Hepatocyte (in vitro differentiated cells): ENCODE results near the gene MAST4.

Source experiments
- EZH2 ChIP-seq: fragments of 200-600 bp; sonication (generic); IDR thresholded peaks from 2 replicates; pipeline ENCODE4 v1.6.1; 2016; ENCODE audit warnings: antibody characterized with exemption, mild to moderate bottlenecking, borderline replicate concordance
- EZH2phosphoT487 ChIP-seq: fragments of 200-600 bp; sonication (generic); IDR thresholded peaks from one replicate; pipeline ENCODE4 v1.6.1; 2018; ENCODE audit warnings: antibody characterized with exemption, mild to moderate bottlenecking, low read depth, moderate library complexity; ENCODE audit not compliant: unreplicated experiment, severe bottlenecking
- TF ChIP-seq, protein P1 (sequence below): fragments of 200-600 bp; sonication (generic); IDR thresholded peaks from 2 replicates; pipeline ENCODE4 v1.5.1; 2016; ENCODE audit warnings: antibody characterized with exemption, mild to moderate bottlenecking; ENCODE audit not compliant: poor library complexity

DNA sequence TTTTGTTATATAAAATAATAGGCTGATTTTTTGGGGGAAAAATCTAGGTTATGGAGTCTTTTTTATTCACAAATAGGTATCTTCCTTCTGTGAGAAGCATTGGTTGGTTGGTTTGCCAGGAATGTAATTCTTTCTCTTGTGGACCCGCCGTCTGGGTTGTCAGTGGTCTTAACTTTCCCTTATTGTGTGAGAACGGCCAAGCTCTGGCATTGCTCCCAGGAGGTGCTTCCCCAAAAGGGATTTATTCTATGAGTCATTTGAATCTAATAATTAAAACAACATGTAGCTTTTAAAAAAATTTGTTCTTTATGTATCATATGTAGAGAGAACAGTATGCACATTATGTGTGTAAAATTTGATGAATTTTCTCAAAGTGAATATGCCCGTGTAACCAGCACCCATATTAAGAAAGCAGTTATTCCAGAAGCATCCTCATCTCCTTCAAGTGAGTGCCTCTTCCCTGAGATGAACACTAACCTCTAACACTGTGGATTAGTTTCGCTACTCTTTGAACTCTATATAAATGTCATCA is 114.4 kb downstream of the MAST4 start:
- TF ChIP-seq, protein P1, sequence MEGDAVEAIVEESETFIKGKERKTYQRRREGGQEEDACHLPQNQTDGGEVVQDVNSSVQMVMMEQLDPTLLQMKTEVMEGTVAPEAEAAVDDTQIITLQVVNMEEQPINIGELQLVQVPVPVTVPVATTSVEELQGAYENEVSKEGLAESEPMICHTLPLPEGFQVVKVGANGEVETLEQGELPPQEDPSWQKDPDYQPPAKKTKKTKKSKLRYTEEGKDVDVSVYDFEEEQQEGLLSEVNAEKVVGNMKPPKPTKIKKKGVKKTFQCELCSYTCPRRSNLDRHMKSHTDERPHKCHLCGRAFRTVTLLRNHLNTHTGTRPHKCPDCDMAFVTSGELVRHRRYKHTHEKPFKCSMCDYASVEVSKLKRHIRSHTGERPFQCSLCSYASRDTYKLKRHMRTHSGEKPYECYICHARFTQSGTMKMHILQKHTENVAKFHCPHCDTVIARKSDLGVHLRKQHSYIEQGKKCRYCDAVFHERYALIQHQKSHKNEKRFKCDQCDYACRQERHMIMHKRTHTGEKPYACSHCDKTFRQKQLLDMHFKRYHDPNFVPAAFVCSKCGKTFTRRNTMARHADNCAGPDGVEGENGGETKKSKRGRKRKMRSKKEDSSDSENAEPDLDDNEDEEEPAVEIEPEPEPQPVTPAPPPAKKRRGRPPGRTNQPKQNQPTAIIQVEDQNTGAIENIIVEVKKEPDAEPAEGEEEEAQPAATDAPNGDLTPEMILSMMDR: no peak
- TF ChIP-seq EZH2phosphoT487 (no peak), EZH2 (no peak)
